HG03439 (cell line): ENCODE data around the gene WDTC1.

Source experiments
- ATAC-seq: cut with Tn5 transposase; IDR thresholded peaks from one replicate; pipeline ENCODE4 v1.9.1; 2021; ENCODE audit warnings: mild to moderate bottlenecking, moderate library complexity; ENCODE audit not compliant: unreplicated experiment

WDTC1 gene

DNA sequence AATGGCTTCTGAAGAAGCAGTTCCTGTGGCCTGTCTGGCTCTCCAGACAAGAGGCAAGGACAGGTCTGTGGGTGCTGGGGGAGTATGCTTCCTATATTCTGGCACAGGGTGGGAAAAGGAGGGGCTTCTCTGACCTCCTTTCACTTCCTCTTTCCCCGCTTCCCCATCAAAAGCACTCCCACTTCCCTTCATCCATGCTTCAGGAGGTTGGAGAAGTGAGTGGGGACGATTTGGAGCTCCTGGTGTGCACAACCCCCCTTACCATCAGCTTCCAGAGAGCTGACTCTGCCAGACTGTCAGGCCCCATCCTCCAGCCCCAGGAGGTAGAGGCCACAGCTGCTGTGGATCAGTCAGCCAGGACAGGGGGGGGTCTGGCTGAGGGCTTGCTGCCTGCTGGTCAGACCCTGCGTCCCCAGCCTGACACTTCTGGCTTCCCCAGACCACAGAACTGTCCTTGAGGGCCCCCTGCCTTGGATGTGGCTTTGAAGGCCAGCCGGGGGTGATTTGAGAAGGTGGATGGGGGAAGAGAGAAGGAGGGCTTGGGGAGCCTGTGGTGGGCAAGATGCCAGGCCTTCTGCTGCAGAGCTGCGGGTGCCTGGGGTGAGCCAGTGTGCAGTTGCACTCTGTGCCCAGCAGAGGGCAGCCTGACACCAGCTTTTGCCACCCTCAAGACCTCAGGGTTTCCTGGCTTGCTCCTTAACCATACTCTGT, 66.1 kb downstream of the WDTC1 start:
- ATAC-seq, result peak; percentile 51

- ATAC-seq, result no peak
These were observed 66.6 kb downstream of the WDTC1 start for GRCh38 chr1:27301052-27301422.

DNA sequence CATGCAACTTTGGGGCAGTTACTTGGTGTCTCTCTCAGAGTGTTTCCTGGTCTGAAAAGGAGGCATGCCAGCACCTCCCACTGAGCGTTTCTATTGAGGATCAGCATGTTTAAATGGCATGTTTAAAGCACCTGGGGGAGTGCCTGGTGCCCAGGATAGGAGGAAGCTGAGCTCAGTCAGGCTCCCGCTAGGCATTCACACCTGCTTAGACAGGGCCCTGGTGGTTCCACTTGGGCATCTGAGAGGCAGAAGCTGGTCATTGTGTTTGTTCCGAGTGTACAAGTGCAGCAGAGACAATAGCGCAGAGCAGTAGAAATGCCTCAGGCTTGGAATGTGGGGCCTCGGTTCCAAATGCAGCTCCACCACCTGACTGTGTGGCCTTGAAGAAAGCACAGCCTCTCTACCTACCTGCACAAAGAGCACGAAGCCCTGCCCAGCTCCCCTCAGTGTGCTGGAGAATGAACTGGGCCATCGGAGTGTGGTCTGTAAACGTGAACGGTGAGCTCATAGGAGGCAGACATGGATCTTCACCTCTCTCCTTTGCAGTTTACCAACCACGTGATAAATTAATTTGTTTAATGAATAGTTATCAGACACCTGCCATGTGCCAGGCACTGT, 67.3 kb downstream of the WDTC1 start:
- no peak for ATAC-seq

DNA sequence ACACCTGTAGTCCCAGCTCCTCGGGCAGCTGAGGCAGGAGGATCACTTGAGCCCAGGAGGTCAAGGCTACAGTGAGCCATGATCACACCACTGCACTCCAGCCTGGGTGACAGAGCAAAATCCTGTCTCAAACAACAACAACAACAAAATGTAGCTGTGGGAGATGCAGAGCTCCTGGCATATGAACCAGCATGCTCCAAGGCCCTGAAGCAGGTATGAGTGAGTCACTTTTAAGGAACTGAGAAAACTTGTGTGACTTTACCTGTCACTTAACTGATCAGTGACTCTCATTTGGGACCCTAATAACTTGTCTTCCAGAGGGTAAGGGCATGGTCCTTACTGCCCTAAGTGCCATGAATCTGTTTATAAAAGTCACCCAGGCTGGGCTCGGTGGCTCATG, 68.2 kb downstream of the WDTC1 start:
- no peak for ATAC-seq

- no peak for ATAC-seq
These were observed 69.1 kb downstream of the WDTC1 start for GRCh38 chr1:27303509-27303908.

GRCh38 chr1:27306071-27306470, 71.6 kb downstream of the WDTC1 start:
- ATAC-seq, result no peak

- no peak for ATAC-seq
These were observed 72.7 kb downstream of the WDTC1 start for GRCh38 chr1:27306892-27307761.

DNA sequence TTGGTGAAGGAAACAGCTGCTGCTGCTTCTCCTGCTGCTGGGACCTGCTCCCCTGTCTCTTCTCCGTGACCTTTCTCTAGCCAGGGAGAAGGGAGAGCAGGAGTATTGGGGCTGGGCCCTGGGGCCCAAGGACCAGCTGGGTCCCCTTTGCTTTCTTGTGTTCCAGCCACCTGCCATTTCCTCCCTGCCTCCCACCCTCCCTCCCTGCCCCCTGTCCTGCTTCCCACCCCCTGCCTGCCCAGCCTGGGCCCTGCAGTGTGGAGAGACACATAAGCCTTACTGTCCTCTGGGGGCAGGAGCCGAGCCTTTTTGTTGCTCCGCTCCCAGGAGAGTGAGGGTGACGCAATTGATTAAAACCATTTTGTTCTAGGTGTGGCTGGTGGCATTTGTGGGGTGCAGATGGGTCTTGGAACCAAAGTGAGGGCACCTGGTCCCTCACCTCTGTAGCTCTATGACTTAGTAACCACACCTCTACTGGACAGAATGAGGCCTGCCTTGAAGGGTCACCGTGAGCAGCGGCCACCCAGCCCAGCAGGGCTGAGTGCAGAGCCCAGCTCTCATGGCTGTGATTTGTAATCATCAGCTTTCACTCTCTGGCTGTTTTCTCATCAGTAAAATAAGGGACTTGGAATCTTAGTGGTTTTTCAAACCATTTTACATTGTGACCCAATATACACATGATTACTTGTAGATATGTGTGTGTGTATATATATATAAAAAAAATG, 73.6 kb downstream of the WDTC1 start:
- ATAC-seq, result no peak

- ATAC-seq, result no peak
These were observed 79.7 kb downstream of the WDTC1 start for GRCh38 chr1:27314169-27314568.

GRCh38 chr1:27314737-27315136, 80.3 kb downstream of the WDTC1 start:
- no peak for ATAC-seq

GRCh38 chr1:27316860-27317259, 82.4 kb downstream of the WDTC1 start:
- ATAC-seq, result no peak

GRCh38 chr1:27318136-27318535, 83.7 kb downstream of the WDTC1 start:
- ATAC-seq, result no peak

DNA sequence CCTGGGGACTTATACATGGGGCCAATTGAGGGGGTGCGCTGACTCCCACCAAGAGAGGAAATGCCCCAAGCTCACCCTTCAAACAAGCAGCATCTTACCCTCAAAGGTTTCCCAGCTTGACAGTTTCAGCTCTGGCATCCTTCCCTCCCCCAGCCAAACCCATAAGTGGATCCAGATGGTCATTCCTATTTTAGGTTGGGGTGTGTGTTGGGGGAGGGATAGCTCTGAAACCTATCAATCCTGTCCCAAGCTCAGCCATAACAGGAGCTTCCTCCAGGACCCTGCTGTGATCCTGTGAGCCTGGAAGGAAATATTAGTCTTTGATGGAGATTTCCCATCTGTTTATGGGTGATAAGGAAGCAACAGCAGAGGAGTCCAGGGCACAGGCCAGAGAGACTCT, 84.2 kb downstream of the WDTC1 start:
- no peak for ATAC-seq

- peak; percentile 97 for ATAC-seq
These were observed 87.6 kb downstream of the WDTC1 start, which contains the start of gene TMEM222 for GRCh38 chr1:27321813-27322568. TMEM222 (plus strand) TSS chr1:27322163; CDS start chr1:27322198, 35 bp downstream.

GRCh38 chr1:27322569-27323240, 88.3 kb downstream of the WDTC1 start:
- peak; percentile 4 for ATAC-seq

- no peak for ATAC-seq
These were observed 90.9 kb downstream of the WDTC1 start for GRCh38 chr1:27325286-27325685.

DNA sequence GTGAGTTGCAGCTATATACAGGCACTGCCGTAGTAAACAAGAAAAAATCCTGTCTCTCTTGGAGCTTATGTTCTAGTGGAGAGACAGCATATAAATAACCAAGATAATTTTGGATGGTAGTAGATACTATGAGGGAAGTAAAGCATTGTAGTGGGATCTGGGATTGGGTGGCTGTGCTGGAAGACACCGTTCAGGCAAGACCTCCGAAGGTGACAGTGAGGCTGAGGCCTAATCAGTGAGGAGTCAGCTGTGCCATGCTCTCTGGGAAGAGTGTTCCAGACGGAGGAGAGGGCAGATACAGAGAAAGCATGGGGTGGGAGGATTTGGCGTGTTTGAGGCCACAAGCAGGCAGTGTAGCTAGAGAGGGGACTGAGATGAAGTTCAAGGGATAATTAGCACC, 93.5 kb downstream of the WDTC1 start:
- no peak for ATAC-seq

- no peak for ATAC-seq
These were observed 96.4 kb downstream of the WDTC1 start for GRCh38 chr1:27330786-27331185.

- no peak for ATAC-seq
These were observed 97.0 kb downstream of the WDTC1 start for GRCh38 chr1:27331426-27331825.

DNA sequence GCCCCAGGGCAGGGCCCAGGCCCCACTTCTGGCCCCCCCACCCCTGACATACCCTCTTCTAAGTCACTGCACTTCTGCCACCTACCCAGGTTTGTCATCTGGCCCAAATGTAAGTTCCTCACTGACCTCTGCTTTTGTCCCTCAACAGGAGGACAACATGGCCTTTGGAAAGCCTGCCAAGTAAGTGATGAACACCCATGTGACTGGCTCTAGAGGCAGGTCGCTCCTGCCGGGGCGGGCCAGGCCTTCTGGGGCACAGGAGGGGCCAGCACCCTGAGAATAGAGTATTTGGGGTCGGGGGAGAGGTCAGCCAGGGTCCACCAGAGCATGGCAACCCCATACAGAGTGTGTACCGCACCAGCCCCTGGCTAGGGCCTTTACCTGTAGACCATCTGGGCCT, 97.5 kb downstream of the WDTC1 start:
- no peak for ATAC-seq
